Activated CD4-positive, alpha-beta memory T cell treated with anti-CD3 and anti-CD28 coated beads for 36 hours (primary cell): ENCODE measurements around the gene LRRC45. TPM values are rescaled to one million over a fixed set of nuclear protein-coding genes. Genes with fewer than 3 reads are reported as not detected.

Experiments
- CTCF ChIA-PET: fragments of 350-600 bp; sonication (Branson Sonifier 250); formaldehyde crosslinking; loops from one replicate; lab custom pipeline; 2021; ENCODE audit warnings: antibody characterized with exemption, inconsistent platforms; lab: Charles Lee
- POLR2A ChIA-PET: fragments of 350-600 bp; sonication (Branson Sonifier 250); formaldehyde crosslinking; loops from one replicate; lab custom pipeline; 2021; ENCODE audit warnings: antibody characterized with exemption; lab: Charles Lee
- DNase-seq: peaks from one replicate; pipeline ENCODE4 v3.0.0-alpha.2; 2020
- H3K27ac Mint-ChIP-seq: one replicate; pipeline ENCODE4 v1.8.0; 2021; ENCODE audit warnings: mixed read lengths
- H3K27me3 Mint-ChIP-seq: one replicate; pipeline ENCODE4 v1.8.0; 2021; ENCODE audit warnings: mixed read lengths
- H3K36me3 Mint-ChIP-seq: one replicate; pipeline ENCODE4 v1.8.0; 2021; ENCODE audit warnings: mixed read lengths
- H3K4me1 Mint-ChIP-seq: one replicate; pipeline ENCODE4 v1.8.0; 2021; ENCODE audit warnings: low read depth, mixed read lengths
- H3K4me3 Mint-ChIP-seq: one replicate; pipeline ENCODE4 v1.8.0; 2021; ENCODE audit warnings: mild to moderate bottlenecking, mixed read lengths
- H3K9me3 Mint-ChIP-seq: one replicate; pipeline ENCODE4 v1.8.0; 2021; ENCODE audit warnings: mixed read lengths
- intact Hi-C: fragments of 100-400 bp; cut with micrococcal nuclease; formaldehyde crosslinking; loops from one replicate; pipeline ENCODE4 v1.15.1; 2023
- total RNA-seq, 2 experiments: library from RNA; stranded (reverse); gene quantifications; one replicate each; pipeline ENCODE4 v1.2.3, GENCODE V29; 2021

The LRRC45 gene
- total RNA-seq, 2 experiments from 2014 or later = 16.3 to 19.0 TPM

DNA sequence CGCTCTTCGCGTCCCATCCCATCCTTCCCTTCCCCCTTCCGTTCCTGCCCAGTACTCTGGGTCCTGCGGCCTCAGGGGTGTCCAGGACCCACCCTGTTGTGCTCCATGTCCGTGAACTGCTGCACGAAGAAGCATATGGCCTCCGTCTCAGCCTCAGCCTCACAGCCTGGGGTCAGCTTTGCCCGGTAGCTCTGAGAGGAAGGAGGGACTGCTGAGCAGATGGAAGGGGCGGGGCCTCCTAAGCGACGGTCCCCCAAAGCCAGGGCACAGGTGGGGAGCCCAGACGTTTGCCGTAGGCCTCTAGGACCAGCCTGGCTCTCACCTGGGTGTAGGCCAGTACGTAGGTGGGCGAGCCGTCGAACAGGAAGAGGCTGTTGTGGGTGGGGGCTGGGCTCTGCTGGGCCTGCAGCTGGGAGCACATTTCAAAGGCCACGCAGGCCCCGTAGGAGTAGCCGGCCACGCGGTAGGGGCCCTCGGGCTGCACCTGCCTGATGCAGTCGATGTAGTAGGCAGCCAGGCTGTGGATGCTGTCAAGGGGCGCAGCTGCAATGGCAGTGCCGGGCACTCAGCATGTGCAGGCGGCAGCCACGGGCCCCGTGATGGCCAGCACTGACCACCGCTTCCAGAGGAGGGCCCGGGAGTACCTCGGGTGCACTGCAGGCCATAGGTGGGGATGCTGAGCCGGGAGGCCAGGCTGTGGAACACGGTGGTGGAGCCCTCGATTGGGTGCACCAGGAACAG lies 57.1 kb downstream of the LRRC45 start:
- Mint-ChIP-seq H3K36me3 (peaks cover 26% of the 10 kb centered on the region), H3K27me3 (no peaks in the 10 kb centered on the region), H3K4me1 (no peaks in the 10 kb centered on the region), H3K4me3 (no peak overlapping the region), H3K27ac (no peak overlapping the region), H3K9me3 (no peaks in the 10 kb centered on the region)
- intact Hi-C loops = no loop called here
- CTCF ChIA-PET = no interaction called here
- POLR2A ChIA-PET = no interaction called here
- DNase-seq = no peak

Other genes starting within 250 kb of the LRRC45 start
- gene GCGR, start 219.2 kb upstream of the LRRC45 start, total RNA-seq = not detected
- gene MCRIP1, start 190.0 kb upstream of the LRRC45 start, total RNA-seq = 10 to 100 TPM; 67.4 to 68.3 TPM
- not detected for gene PPP1R27, start 188.3 kb upstream of the LRRC45 start, total RNA-seq
- 100 to 1,000 TPM; 358 to 367 TPM for gene P4HB, start 162.8 kb upstream of the LRRC45 start, total RNA-seq
- 100 to 1,000 TPM; 526 to 531 TPM for gene ARHGDIA, start 152.0 kb upstream of the LRRC45 start, total RNA-seq
- 100 to 1,000 TPM; 208 to 210 TPM for gene ALYREF, start 131.7 kb upstream of the LRRC45 start, total RNA-seq
- 100 to 1,000 TPM; 172 to 173 TPM for gene ANAPC11, start 131.6 kb upstream of the LRRC45 start, total RNA-seq
- not detected for gene NPB, start 121.1 kb upstream of the LRRC45 start, total RNA-seq
- 10 to 100 TPM; 28.8 to 29.7 TPM for gene PCYT2, start 111.9 kb upstream of the LRRC45 start, total RNA-seq
- 10 to 100 TPM; 32.0 to 33.1 TPM for gene SIRT7, start 105.1 kb upstream of the LRRC45 start, total RNA-seq
- gene MAFG, start 95.6 kb upstream of the LRRC45 start, total RNA-seq = 10 to 100 TPM; 23.4 to 24.1 TPM
- 10 to 100 TPM; 88.9 to 89.8 TPM for gene PYCR1, start 86.0 kb upstream of the LRRC45 start, total RNA-seq
- not detected for gene MYADML2, start 76.1 kb upstream of the LRRC45 start, total RNA-seq
- gene NOTUM, start 62.1 kb upstream of the LRRC45 start, total RNA-seq = under 1 TPM; 0.22 to 0.40 TPM
- gene ASPSCR1, start 45.7 kb upstream of the LRRC45 start, total RNA-seq = 10 to 100 TPM; 25.4 to 27.1 TPM
- 10 to 100 TPM; 83.0 to 85.8 TPM for gene CENPX, start 427 bp upstream of the LRRC45 start, total RNA-seq
- 1 to 10 TPM; 6.3 to 8.1 TPM for gene RAC3, start 8.4 kb downstream of the LRRC45 start, total RNA-seq
- gene DCXR, start 14.4 kb downstream of the LRRC45 start, total RNA-seq = 100 to 1,000 TPM; 105 to 115 TPM
- 10 to 100 TPM; 16.5 to 17.5 TPM for gene RFNG, start 28.5 kb downstream of the LRRC45 start, total RNA-seq
- gene GPS1, start 28.6 kb downstream of the LRRC45 start, total RNA-seq = 10 to 100 TPM; 86.8 to 89.1 TPM
- gene DUS1L, start 42.5 kb downstream of the LRRC45 start, total RNA-seq = 100 to 1,000 TPM; 118 to 131 TPM
- 100 to 1,000 TPM; 209 to 212 TPM for gene FASN, start 74.9 kb downstream of the LRRC45 start, total RNA-seq
- 10 to 100 TPM; 49.6 to 51.7 TPM for gene CCDC57, start 189.5 kb downstream of the LRRC45 start, total RNA-seq
- 10 to 100 TPM; 97.4 to 99.7 TPM for gene SLC16A3, start 205.7 kb downstream of the LRRC45 start, total RNA-seq